Gastrocnemius medialis (tissue), 4 donors: ENCODE data around the gene ASB3. TPM values are rescaled to one million over a fixed set of nuclear protein-coding genes. Genes with fewer than 3 reads are reported as not detected.
A peak's percentile ranks its signal among the peaks of the same experiment; 100 is the strongest.

Experiments
- ATAC-seq, 2 donors: fragments of 150-250 bp; one replicate each; pipeline ENCODE4 v1.9.1; 2016
- DNase-seq, 2 donors: peaks; one replicate each; pipeline ENCODE4 v3.0.0-alpha.2; 2019
- H3K27ac ChIP-seq, 4 donors: fragments of 200-600 bp; sonication (generic); 1 replicate in 1 of 4; 2 replicates in 3 of 4; pipeline ENCODE4 v1.5.1; 2016 to 2018; ENCODE audit warnings: mild to moderate bottlenecking in 2 of 4, moderate library complexity in 1 of 4
- H3K27me3 ChIP-seq, 3 donors: fragments of 200-600 bp; sonication (generic) in 2 of 3; 1 replicate in 1 of 3; 2 replicates in 2 of 3; pipeline versions ENCODE4 v1.5.1 to v1.6.0; 2016 to 2019; ENCODE audit warnings: mild to moderate bottlenecking in 1 of 3, moderate library complexity in 1 of 3
- H3K36me3 ChIP-seq, 2 donors: fragments of 200-600 bp; sonication (generic) in 1 of 2; one replicate each; pipeline ENCODE4 v1.5.1; 2017 to 2018
- H3K4me1 ChIP-seq, 2 donors: fragments of 200-600 bp; sonication (generic) in 1 of 2; one replicate each; pipeline ENCODE4 v1.5.1; 2016 to 2017; ENCODE audit warnings: mild to moderate bottlenecking in 2 of 2
- H3K4me3 ChIP-seq, 4 donors: fragments of 200-600 bp; sonication (generic) in 3 of 4; 1 replicate in 1 of 4; 2 replicates in 3 of 4; pipeline ENCODE4 v1.5.1; 2016 to 2019; ENCODE audit warnings: mild to moderate bottlenecking in 2 of 4
- H3K9me3 ChIP-seq, 3 donors: fragments of 200-600 bp; sonication (generic) in 2 of 3; 1 replicate in 1 of 3; 2 replicates in 2 of 3; pipeline ENCODE4 v1.5.1; 2016 to 2019
- CTCF ChIP-seq, 5 experiments: fragments of 450-650 bp in 3 of 5; fragments of 200-600 bp in 2 of 5; sonication (generic) in 2 of 5; IDR thresholded peaks in 4 of 5; conservative IDR thresholded peaks in 1 of 5; 1 replicate in 4 of 5; 2 replicates in 1 of 5; pipeline ENCODE4 v1.5.1; 2016 to 2019; ENCODE audit warnings: antibody characterized with exemption in 5 of 5, mild to moderate bottlenecking in 3 of 5, moderate library complexity in 3 of 5
- POLR2A ChIP-seq, 2 donors: fragments of 450-650 bp; IDR thresholded peaks; one replicate each; pipeline ENCODE4 v1.6.1; 2017; ENCODE audit warnings: antibody characterized with exemption in 2 of 2, mild to moderate bottlenecking in 2 of 2, moderate library complexity in 2 of 2
- in situ Hi-C, 4 donors: fragments of 200-750 bp; cut with MboI; loops; one replicate each; pipeline versions ENCODE4 v1.15.0 to v1.8.0; 2017; ENCODE audit warnings: low sequenced_read_pairs in 4 of 4
- intact Hi-C: fragments of 100-400 bp; cut with DNase I; formaldehyde crosslinking; loops from one replicate; pipeline ENCODE4 v1.15.1; 2023; ENCODE audit warnings: low total_unique reads
- total RNA-seq, 4 donors: library from RNA; depleted of rRNA; stranded (reverse); fragments of >200 nt; gene quantifications; one replicate each; pipeline versions ENCODE4 v1.1.0 to v1.2.3, GENCODE V29; 2016

Gene ASB3
- total RNA-seq, 4 donors from 2014 or later = 5.0 to 7.6 (median 6.4) TPM

DNA sequence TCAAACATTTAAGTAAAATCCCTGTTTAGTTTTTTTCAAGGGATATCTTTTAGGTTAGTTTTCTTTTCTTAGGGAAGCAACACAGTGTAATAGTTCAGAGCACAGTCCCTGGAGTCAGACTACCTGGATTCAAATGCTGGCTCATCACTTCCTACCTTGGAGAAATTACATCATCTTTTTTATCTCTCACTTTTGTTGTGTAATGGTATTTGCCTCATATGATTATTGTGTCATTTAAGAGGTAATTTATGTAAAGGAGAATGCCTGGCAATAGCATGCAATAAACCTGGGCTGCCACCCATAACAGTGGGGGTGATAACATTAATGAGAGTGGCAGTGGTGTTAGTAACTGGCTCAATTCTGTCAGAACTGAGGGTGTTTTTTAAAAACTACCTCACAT lies 26.4 kb upstream of the ASB3 start:
- Histone ChIP-seq H3K27me3 (no peaks in the 10 kb centered on the region), H3K4me3 (no peak overlapping the region), H3K36me3 (peaks cover 0 to 60% of the 10 kb centered on the region in 2 donors), H3K27ac (peak overlapping the region in 1 of 4 donors; percentile 12), H3K4me1 (no peaks in the 10 kb centered on the region), H3K9me3 (no peaks in the 10 kb centered on the region)
- in situ Hi-C loops = no loop called here
- intact Hi-C loops = no loop called here
- ATAC-seq = no peak
- TF ChIP-seq CTCF (IDR thresholded peaks at IDR 0.05 in 4 of 5, conservative IDR thresholded peaks at IDR 0.05 in 1 of 5) (no peak), POLR2A (IDR thresholded peaks at IDR 0.05) (no peak)
- DNase-seq = no peak

- DNase-seq (no peak), ATAC-seq (no peak)
- Histone ChIP-seq H3K4me1 (no peaks in the 10 kb centered on the region), H3K36me3 (peaks cover 0 to 67% of the 10 kb centered on the region in 2 donors), H3K27me3 (no peaks in the 10 kb centered on the region), H3K9me3 (no peaks in the 10 kb centered on the region), H3K4me3 (no peak overlapping the region), H3K27ac (no peak overlapping the region)
- in situ Hi-C loops (no loop called here), intact Hi-C loops (no loop called here)
- no peak for TF ChIP-seq CTCF (IDR thresholded peaks at IDR 0.05 in 4 of 5, conservative IDR thresholded peaks at IDR 0.05 in 1 of 5)
- TF ChIP-seq POLR2A (IDR thresholded peaks at IDR 0.05) = no peak
Measured at GRCh38 chr2:53811601-53812000, 24.8 kb upstream of the ASB3 start.

DNA sequence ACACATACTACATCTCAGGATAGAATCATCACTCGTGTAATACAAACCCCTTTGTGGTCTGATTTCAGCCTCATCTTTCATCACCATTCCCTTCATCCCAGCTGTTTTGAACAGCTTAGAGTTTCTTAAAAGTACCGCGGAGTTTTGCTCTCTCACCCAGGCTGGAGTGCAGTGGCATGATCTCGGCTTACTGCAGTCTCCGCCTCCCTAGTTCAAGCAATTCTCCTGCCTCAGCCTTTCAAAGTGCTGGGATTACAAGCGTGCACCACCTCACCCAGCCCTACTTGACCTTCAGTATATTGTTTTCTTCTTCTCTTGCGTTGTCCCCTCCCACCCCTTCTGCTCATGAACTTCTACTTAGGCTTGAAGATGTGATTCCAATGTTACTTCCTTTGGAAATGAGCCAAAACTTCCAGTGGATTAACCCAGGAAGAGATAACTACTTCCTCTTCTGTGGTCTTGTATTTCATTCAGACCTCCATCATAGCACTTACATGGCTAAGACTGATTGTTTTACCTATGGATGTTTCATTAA lies 15.9 kb upstream of the ASB3 start:
- Histone ChIP-seq H3K9me3 (no peaks in the 10 kb centered on the region), H3K27me3 (no peaks in the 10 kb centered on the region), H3K4me3 (no peak overlapping the region), H3K4me1 (no peaks in the 10 kb centered on the region), H3K27ac (no peak overlapping the region), H3K36me3 (peaks cover 0 to 66% of the 10 kb centered on the region in 2 donors)
- no peak for DNase-seq
- ATAC-seq = peak in 1 of 2 donors; percentile 40
- intact Hi-C loops = no loop called here
- TF ChIP-seq CTCF (IDR thresholded peaks at IDR 0.05 in 4 of 5, conservative IDR thresholded peaks at IDR 0.05 in 1 of 5) = no peak
- no peak for TF ChIP-seq POLR2A (IDR thresholded peaks at IDR 0.05)
- in situ Hi-C loops = no loop called here

DNA sequence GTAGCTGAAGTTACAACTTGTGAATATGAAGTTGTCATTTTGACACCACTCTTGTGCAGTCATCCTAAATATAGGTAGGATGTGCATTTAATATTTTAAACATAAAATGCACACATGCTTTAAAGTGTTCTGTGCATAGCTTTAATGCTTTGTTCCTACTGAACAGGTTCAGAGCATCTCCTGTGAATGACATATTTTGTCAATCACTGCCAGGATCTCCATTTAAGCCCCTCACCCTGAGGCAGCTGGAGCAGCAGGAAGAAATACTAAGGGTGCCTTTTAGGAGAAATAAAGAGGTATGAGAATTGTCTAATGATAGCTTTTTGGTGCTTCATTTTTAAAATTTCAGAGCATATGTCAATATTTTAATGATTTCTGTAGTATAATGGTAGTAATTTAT lies 14.8 kb upstream of the ASB3 start:
- no peak for TF ChIP-seq POLR2A (IDR thresholded peaks at IDR 0.05)
- TF ChIP-seq CTCF (IDR thresholded peaks at IDR 0.05 in 4 of 5, conservative IDR thresholded peaks at IDR 0.05 in 1 of 5) = no peak
- in situ Hi-C loops (no loop called here), intact Hi-C loops (no loop called here)
- H3K27ac ChIP-seq = no peak overlapping the region
- no peak for DNase-seq
- H3K4me3 ChIP-seq = no peak overlapping the region
- H3K36me3 ChIP-seq = peaks cover 0 to 64% of the 10 kb centered on the region in 2 donors
- no peaks in the 10 kb centered on the region for H3K4me1 ChIP-seq
- no peaks in the 10 kb centered on the region for H3K9me3 ChIP-seq
- no peak for ATAC-seq
- H3K27me3 ChIP-seq = no peaks in the 10 kb centered on the region

GRCh38 chr2:53793821-53794220 lies 7.1 kb upstream of the ASB3 start:
- no peak overlapping the region for H3K4me3 ChIP-seq
- intact Hi-C loops (no loop called here), in situ Hi-C loops (no loop called here)
- peaks cover 0 to 2% of the 10 kb centered on the region in 2 donors for H3K4me1 ChIP-seq
- no peak for TF ChIP-seq POLR2A (IDR thresholded peaks at IDR 0.05)
- TF ChIP-seq CTCF (IDR thresholded peaks at IDR 0.05 in 4 of 5, conservative IDR thresholded peaks at IDR 0.05 in 1 of 5) = no peak
- peaks cover 0 to 43% of the 10 kb centered on the region in 2 donors for H3K36me3 ChIP-seq
- H3K9me3 ChIP-seq = no peaks in the 10 kb centered on the region
- DNase-seq (no peak), ATAC-seq (no peak)
- no peak overlapping the region for H3K27ac ChIP-seq
- no peaks in the 10 kb centered on the region for H3K27me3 ChIP-seq
